Neural cell (in vitro differentiated cells): ENCODE data around the gene FAM53A. TPM values are rescaled to one million over a fixed set of nuclear protein-coding genes. Genes with fewer than 3 reads are reported as not detected.

ENCODE experiments used
- H2AFZ ChIP-seq: fragments of 200-600, 300-800 bp; sonication (generic), shearing (Covaris generic); 2 replicates; pipeline ENCODE4 v1.6.0; 2014; ENCODE audit warnings: low read depth, mild to moderate bottlenecking, antibody characterized with exemption, low read length, moderate library complexity
- H3F3A ChIP-seq: fragments of 200-600 bp; shearing (Covaris generic); 2 replicates; pipeline ENCODE4 v1.6.1; 2016; ENCODE audit warnings: mild to moderate bottlenecking, moderate library complexity, mixed read lengths, antibody characterized with exemption, low read length; ENCODE audit not compliant: insufficient read depth, poor library complexity, severe bottlenecking
- H3K27ac ChIP-seq: fragments of 200-600, 300-800 bp; sonication (generic), shearing (Covaris generic); 2 replicates; pipeline ENCODE4 v1.5.1; 2014; ENCODE audit warnings: mild to moderate bottlenecking, low read length, moderate library complexity
- H3K27me3 ChIP-seq: fragments of 300-800, 200-600 bp; sonication (generic), shearing (Covaris generic); 2 replicates; pipeline ENCODE4 v1.6.0; 2014; ENCODE audit warnings: mild to moderate bottlenecking, low read depth, low read length, moderate library complexity; ENCODE audit not compliant: insufficient read depth
- H3K36me3 ChIP-seq: fragments of 300-800, 200-600 bp; sonication (generic), shearing (Covaris generic); 2 replicates; pipeline ENCODE4 v1.5.1; 2014; ENCODE audit warnings: mild to moderate bottlenecking, antibody characterized with exemption, low read length, moderate library complexity; ENCODE audit not compliant: insufficient read depth
- H3K4me2 ChIP-seq: fragments of 300-800, 200-600 bp; sonication (generic), shearing (Covaris generic); 2 replicates; pipeline ENCODE4 v1.6.0; 2014; ENCODE audit warnings: mild to moderate bottlenecking, low read length
- H3K4me3 ChIP-seq: fragments of 300-800, 200-600 bp; sonication (generic), shearing (Covaris generic); 2 replicates; pipeline ENCODE4 v1.5.1; 2014; ENCODE audit warnings: mild to moderate bottlenecking, low read length, moderate library complexity
- H3K79me2 ChIP-seq: fragments of 200-600 bp; shearing (Covaris generic); replicated peaks from 2 replicates; pipeline ENCODE4 v1.6.0; 2014; ENCODE audit warnings: mild to moderate bottlenecking, low read length, moderate library complexity; ENCODE audit not compliant: insufficient read depth
- H3K9ac ChIP-seq: fragments of 300-800, 200-600 bp; sonication (generic), shearing (Covaris generic); 2 replicates; pipeline ENCODE4 v1.6.1; 2016; ENCODE audit warnings: mild to moderate bottlenecking, low read length, mixed read lengths
- H3K9me2 ChIP-seq: fragments of 200-600 bp; shearing (Covaris generic); 2 replicates; pipeline ENCODE4 v1.6.1; 2016; ENCODE audit warnings: mild to moderate bottlenecking, low read length, mixed read lengths; ENCODE audit not compliant: insufficient read depth
- H3K9me3 ChIP-seq: fragments of 200-600, 300-800 bp; sonication (generic), shearing (Covaris generic); 2 replicates; pipeline ENCODE4 v1.6.1; 2016; ENCODE audit warnings: mild to moderate bottlenecking, mixed run types, low read length, moderate library complexity, mixed read lengths
- H4K20me1 ChIP-seq: fragments of 200-600 bp; shearing (Covaris generic); 2 replicates; pipeline ENCODE4 v1.6.1; 2016; ENCODE audit warnings: mild to moderate bottlenecking, mixed run types; ENCODE audit not compliant: insufficient read depth
- EP300 ChIP-seq: fragments of 450-650 bp; conservative IDR thresholded peaks from 2 replicates; pipeline ENCODE4 v1.6.1; 2014; ENCODE audit warnings: antibody characterized with exemption, mild to moderate bottlenecking, moderate library complexity; ENCODE audit not compliant: poor library complexity, severe bottlenecking
- EZH2 ChIP-seq: fragments of 200-600, 300-800 bp; shearing (Covaris generic), sonication (generic); IDR thresholded peaks from 2 replicates; pipeline ENCODE4 v1.6.1; 2014; ENCODE audit warnings: antibody characterized with exemption, low read length, borderline replicate concordance, mild to moderate bottlenecking; ENCODE audit not compliant: insufficient read depth, poor library complexity, severe bottlenecking
- MXI1 ChIP-seq: fragments of 450-650 bp; conservative IDR thresholded peaks from 2 replicates; pipeline ENCODE4 v1.6.1; 2014; ENCODE audit warnings: antibody characterized with exemption, mild to moderate bottlenecking; ENCODE audit not compliant: poor library complexity, severe bottlenecking
- POLR2AphosphoS5 ChIP-seq: IDR thresholded peaks from 2 replicates; pipeline ENCODE4 v1.6.1; 2012
- RAD21 ChIP-seq: fragments of 450-650 bp; conservative IDR thresholded peaks from 2 replicates; pipeline ENCODE4 v1.6.1; 2014; ENCODE audit warnings: antibody characterized with exemption, mild to moderate bottlenecking, moderate library complexity
- SMC3 ChIP-seq: fragments of 450-650 bp; conservative IDR thresholded peaks from 2 replicates; pipeline ENCODE4 v1.6.1; 2014; ENCODE audit warnings: antibody characterized with exemption, mild to moderate bottlenecking, moderate library complexity; ENCODE audit not compliant: poor library complexity
- TAF1 ChIP-seq: IDR thresholded peaks from 2 replicates; pipeline ENCODE4 v1.6.1; 2012; ENCODE audit warnings: low read depth
- polyA plus RNA-seq: library from polyadenylated mRNA; depleted of rRNA; stranded (reverse); fragments of >200 nt; gene quantifications from 2 replicates; pipeline ENCODE4 v1.2.3, GENCODE V29; 2014
- TF ChIP-seq, protein P1 (sequence below): IDR thresholded peaks from 2 replicates; pipeline ENCODE4 v1.6.1; 2012; ENCODE audit warnings: borderline replicate concordance
- TF ChIP-seq, protein P2 (sequence below): fragments of 450-650 bp; IDR thresholded peaks from 2 replicates; pipeline ENCODE4 v1.5.1; 2014; ENCODE audit warnings: antibody characterized with exemption, mild to moderate bottlenecking, moderate library complexity; ENCODE audit not compliant: poor library complexity, severe bottlenecking

FAM53A gene
- polyA plus RNA-seq, 1 donor from 2014 or later: not detected

DNA sequence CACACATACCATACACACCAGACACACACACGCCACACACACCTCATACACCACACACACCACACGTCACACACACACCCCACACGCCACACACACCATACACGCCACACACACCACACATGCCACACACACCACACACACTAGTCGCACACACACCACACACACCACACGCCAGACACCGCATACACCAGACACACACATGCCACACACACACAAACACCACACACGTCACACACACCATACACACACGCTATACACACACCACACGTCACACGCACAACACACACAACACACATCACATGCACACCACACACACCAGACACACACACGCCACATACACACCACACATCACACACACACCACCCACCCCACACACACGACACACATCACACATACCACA is 32.0 kb downstream of the FAM53A start:
- Histone ChIP-seq H3K79me2 (no peaks in the 10 kb centered on the region), H3K9me3 (no peaks in the 10 kb centered on the region), H3K9me2 (no peaks in the 10 kb centered on the region), H3K4me2 (no peak overlapping the region), H3K27me3 (no peaks in the 10 kb centered on the region), H4K20me1 (no peaks in the 10 kb centered on the region), H2AFZ (no peak overlapping the region), H3K9ac (no peak overlapping the region), H3K36me3 (no peaks in the 10 kb centered on the region), H3F3A (no peaks in the 10 kb centered on the region), H3K4me3 (no peak overlapping the region), H3K27ac (no peak overlapping the region)
- TF ChIP-seq MXI1 (no peak), TAF1 (no peak), EZH2 (no peak), POLR2AphosphoS5 (no peak), SMC3 (no peak), EP300 (no peak), RAD21 (no peak)
- TF ChIP-seq, protein P1, sequence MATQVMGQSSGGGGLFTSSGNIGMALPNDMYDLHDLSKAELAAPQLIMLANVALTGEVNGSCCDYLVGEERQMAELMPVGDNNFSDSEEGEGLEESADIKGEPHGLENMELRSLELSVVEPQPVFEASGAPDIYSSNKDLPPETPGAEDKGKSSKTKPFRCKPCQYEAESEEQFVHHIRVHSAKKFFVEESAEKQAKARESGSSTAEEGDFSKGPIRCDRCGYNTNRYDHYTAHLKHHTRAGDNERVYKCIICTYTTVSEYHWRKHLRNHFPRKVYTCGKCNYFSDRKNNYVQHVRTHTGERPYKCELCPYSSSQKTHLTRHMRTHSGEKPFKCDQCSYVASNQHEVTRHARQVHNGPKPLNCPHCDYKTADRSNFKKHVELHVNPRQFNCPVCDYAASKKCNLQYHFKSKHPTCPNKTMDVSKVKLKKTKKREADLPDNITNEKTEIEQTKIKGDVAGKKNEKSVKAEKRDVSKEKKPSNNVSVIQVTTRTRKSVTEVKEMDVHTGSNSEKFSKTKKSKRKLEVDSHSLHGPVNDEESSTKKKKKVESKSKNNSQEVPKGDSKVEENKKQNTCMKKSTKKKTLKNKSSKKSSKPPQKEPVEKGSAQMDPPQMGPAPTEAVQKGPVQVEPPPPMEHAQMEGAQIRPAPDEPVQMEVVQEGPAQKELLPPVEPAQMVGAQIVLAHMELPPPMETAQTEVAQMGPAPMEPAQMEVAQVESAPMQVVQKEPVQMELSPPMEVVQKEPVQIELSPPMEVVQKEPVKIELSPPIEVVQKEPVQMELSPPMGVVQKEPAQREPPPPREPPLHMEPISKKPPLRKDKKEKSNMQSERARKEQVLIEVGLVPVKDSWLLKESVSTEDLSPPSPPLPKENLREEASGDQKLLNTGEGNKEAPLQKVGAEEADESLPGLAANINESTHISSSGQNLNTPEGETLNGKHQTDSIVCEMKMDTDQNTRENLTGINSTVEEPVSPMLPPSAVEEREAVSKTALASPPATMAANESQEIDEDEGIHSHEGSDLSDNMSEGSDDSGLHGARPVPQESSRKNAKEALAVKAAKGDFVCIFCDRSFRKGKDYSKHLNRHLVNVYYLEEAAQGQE: no peak
- TF ChIP-seq, protein P2, sequence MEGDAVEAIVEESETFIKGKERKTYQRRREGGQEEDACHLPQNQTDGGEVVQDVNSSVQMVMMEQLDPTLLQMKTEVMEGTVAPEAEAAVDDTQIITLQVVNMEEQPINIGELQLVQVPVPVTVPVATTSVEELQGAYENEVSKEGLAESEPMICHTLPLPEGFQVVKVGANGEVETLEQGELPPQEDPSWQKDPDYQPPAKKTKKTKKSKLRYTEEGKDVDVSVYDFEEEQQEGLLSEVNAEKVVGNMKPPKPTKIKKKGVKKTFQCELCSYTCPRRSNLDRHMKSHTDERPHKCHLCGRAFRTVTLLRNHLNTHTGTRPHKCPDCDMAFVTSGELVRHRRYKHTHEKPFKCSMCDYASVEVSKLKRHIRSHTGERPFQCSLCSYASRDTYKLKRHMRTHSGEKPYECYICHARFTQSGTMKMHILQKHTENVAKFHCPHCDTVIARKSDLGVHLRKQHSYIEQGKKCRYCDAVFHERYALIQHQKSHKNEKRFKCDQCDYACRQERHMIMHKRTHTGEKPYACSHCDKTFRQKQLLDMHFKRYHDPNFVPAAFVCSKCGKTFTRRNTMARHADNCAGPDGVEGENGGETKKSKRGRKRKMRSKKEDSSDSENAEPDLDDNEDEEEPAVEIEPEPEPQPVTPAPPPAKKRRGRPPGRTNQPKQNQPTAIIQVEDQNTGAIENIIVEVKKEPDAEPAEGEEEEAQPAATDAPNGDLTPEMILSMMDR: no peak

DNA sequence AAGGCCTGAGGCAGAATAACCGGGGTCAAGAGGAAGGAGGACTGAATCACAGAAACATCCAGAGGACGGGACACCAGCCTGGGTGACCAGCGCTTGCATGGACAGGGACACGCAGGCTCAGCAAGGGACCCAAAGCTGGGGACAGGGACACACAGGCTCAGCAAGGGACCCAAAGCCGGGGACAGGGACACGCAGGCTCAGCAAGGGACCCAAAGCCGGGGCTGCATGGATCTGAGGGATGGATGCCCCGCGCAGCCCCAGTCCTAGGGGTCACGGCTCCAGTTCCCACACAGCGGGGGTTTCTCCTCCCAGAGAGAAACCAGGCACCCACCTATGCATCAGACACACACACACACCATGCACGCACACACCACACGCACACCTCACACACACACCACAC is 32.5 kb downstream of the FAM53A start:
- Histone ChIP-seq H3K36me3 (no peaks in the 10 kb centered on the region), H4K20me1 (no peaks in the 10 kb centered on the region), H3K9me3 (no peaks in the 10 kb centered on the region), H3K4me3 (no peak overlapping the region), H3K9ac (no peak overlapping the region), H3K79me2 (no peaks in the 10 kb centered on the region), H3K27ac (no peak overlapping the region), H3F3A (no peaks in the 10 kb centered on the region), H3K4me2 (no peak overlapping the region), H3K27me3 (no peaks in the 10 kb centered on the region), H3K9me2 (no peaks in the 10 kb centered on the region), H2AFZ (no peak overlapping the region)
- TF ChIP-seq RAD21 (no peak), MXI1 (no peak), EZH2 (no peak), TAF1 (no peak), EP300 (no peak), SMC3 (no peak), POLR2AphosphoS5 (no peak)
